IPS DF 6.9 (cell line): ENCODE results near the gene ARHGAP21.

ENCODE experiments used
- DNase-seq: peaks from one replicate; pipeline ENCODE4 v3.0.0-alpha.2; 2013; ENCODE audit warnings: low read depth, low spot score
- H3K27ac ChIP-seq: one replicate; pipeline ENCODE4 v1.5.1; 2013; ENCODE audit warnings: low read length, control low read depth
- H3K27me3 ChIP-seq: 2 replicates; pipeline ENCODE4 v1.6.1; 2013; ENCODE audit warnings: mild to moderate bottlenecking, low read length; ENCODE audit not compliant: control insufficient read depth, insufficient read depth
- H3K36me3 ChIP-seq: 2 replicates; pipeline ENCODE4 v1.6.1; 2013; ENCODE audit warnings: low read length; ENCODE audit not compliant: control insufficient read depth, insufficient read depth
- H3K4me1 ChIP-seq: 2 replicates; pipeline ENCODE4 v1.6.1; 2013; ENCODE audit warnings: low read length; ENCODE audit not compliant: control insufficient read depth, insufficient read depth
- H3K4me3 ChIP-seq: 2 replicates; pipeline ENCODE4 v1.5.1; 2013; ENCODE audit warnings: mild to moderate bottlenecking, low read length
- H3K9me3 ChIP-seq: 2 replicates; pipeline ENCODE4 v1.6.1; 2013; ENCODE audit warnings: low read length, inconsistent platforms; ENCODE audit not compliant: control insufficient read depth, insufficient read depth
- WGBS: extraction: QIAGEN DNeasy Blood & Tissue Kit; methylation state at CpG from one replicate; pipeline ENCODE4 v1.1.7; 2013; ENCODE audit warnings: mixed read lengths, missing lambda C conversion rate; ENCODE audit not compliant: insufficient read length, insufficient coverage; 5-methylcytosine and 5-hydroxymethylcytosine counted together

The ARHGAP21 gene

GRCh38 chr10:24708081-24708480, 15.6 kb downstream of the ARHGAP21 start:
- Histone ChIP-seq H3K27me3 (no peaks in the 10 kb centered on the region), H3K27ac (no peak overlapping the region), H3K4me1 (no peaks in the 10 kb centered on the region), H3K4me3 (no peak overlapping the region), H3K36me3 (no peaks in the 10 kb centered on the region), H3K9me3 (no peaks in the 10 kb centered on the region)
- no CpG with 5 or more reads among the region's 3 CpGs for WGBS
- DNase-seq: no peak

- WGBS: no CpG with 5 or more reads among the region's 3 CpGs
- no peaks in the 10 kb centered on the region for H3K4me1 ChIP-seq
- no peak overlapping the region for H3K4me3 ChIP-seq
- H3K27ac ChIP-seq: no peak overlapping the region
- H3K9me3 ChIP-seq: no peaks in the 10 kb centered on the region
- H3K36me3 ChIP-seq: no peaks in the 10 kb centered on the region
- DNase-seq: no peak
- no peaks in the 10 kb centered on the region for H3K27me3 ChIP-seq
Measured at GRCh38 chr10:24707445-24707844, 16.2 kb downstream of the ARHGAP21 start.

- Histone ChIP-seq H3K4me3 (no peak overlapping the region), H3K27me3 (no peaks in the 10 kb centered on the region), H3K4me1 (no peaks in the 10 kb centered on the region), H3K27ac (no peak overlapping the region), H3K9me3 (no peaks in the 10 kb centered on the region), H3K36me3 (no peaks in the 10 kb centered on the region)
- no peak for DNase-seq
- no CpG with 5 or more reads among the region's 7 CpGs for WGBS
Measured at GRCh38 chr10:24706479-24707118, 17.1 kb downstream of the ARHGAP21 start.

GRCh38 chr10:24703700-24704099, 20.0 kb downstream of the ARHGAP21 start:
- Histone ChIP-seq H3K9me3 (no peaks in the 10 kb centered on the region), H3K27ac (no peak overlapping the region), H3K36me3 (no peaks in the 10 kb centered on the region), H3K4me3 (no peak overlapping the region), H3K4me1 (no peaks in the 10 kb centered on the region), H3K27me3 (no peaks in the 10 kb centered on the region)
- no CpG with 5 or more reads among the region's 5 CpGs for WGBS
- DNase-seq: no peak

GRCh38 chr10:24701447-24701846, 22.2 kb downstream of the ARHGAP21 start:
- Histone ChIP-seq H3K27ac (no peak overlapping the region), H3K27me3 (no peaks in the 10 kb centered on the region), H3K9me3 (no peaks in the 10 kb centered on the region), H3K4me3 (no peak overlapping the region), H3K4me1 (no peaks in the 10 kb centered on the region), H3K36me3 (no peaks in the 10 kb centered on the region)
- DNase-seq: no peak
- WGBS: no CpG with 5 or more reads among the region's 3 CpGs

GRCh38 chr10:24700948-24701347, 22.7 kb downstream of the ARHGAP21 start:
- Histone ChIP-seq H3K27ac (no peak overlapping the region), H3K4me3 (no peak overlapping the region), H3K27me3 (no peaks in the 10 kb centered on the region), H3K9me3 (no peaks in the 10 kb centered on the region), H3K36me3 (no peaks in the 10 kb centered on the region), H3K4me1 (no peaks in the 10 kb centered on the region)
- WGBS: no CpG with 5 or more reads among the region's 6 CpGs
- DNase-seq: no peak

- no CpG with 5 or more reads among the region's 3 CpGs for WGBS
- no peak for DNase-seq
- no peaks in the 10 kb centered on the region for H3K27me3 ChIP-seq
Measured at GRCh38 chr10:24698270-24698669, 25.4 kb downstream of the ARHGAP21 start.

GRCh38 chr10:24697080-24697479, 26.6 kb downstream of the ARHGAP21 start:
- DNase-seq: no peak
- no CpG with 5 or more reads among the region's 2 CpGs for WGBS
- Histone ChIP-seq H3K36me3 (no peaks in the 10 kb centered on the region), H3K9me3 (no peaks in the 10 kb centered on the region), H3K27ac (no peak overlapping the region), H3K4me3 (no peak overlapping the region), H3K4me1 (no peaks in the 10 kb centered on the region), H3K27me3 (no peaks in the 10 kb centered on the region)

More at GRCh38 chr10:24698270-24698669, 25.4 kb downstream of the ARHGAP21 start:
- H3K36me3 ChIP-seq: no peaks in the 10 kb centered on the region
- H3K4me1 ChIP-seq: no peaks in the 10 kb centered on the region
- no peaks in the 10 kb centered on the region for H3K9me3 ChIP-seq
- no peak overlapping the region for H3K27ac ChIP-seq
- no peak overlapping the region for H3K4me3 ChIP-seq

GRCh38 chr10:24695452-24695851, 28.2 kb downstream of the ARHGAP21 start:
- WGBS: no CpG with 5 or more reads among the region's 3 CpGs
- Histone ChIP-seq H3K27me3 (no peaks in the 10 kb centered on the region), H3K4me3 (no peak overlapping the region), H3K36me3 (no peaks in the 10 kb centered on the region), H3K4me1 (no peaks in the 10 kb centered on the region), H3K27ac (no peak overlapping the region), H3K9me3 (no peaks in the 10 kb centered on the region)
- no peak for DNase-seq

- Histone ChIP-seq H3K27me3 (no peaks in the 10 kb centered on the region), H3K9me3 (no peaks in the 10 kb centered on the region), H3K27ac (no peak overlapping the region), H3K36me3 (no peaks in the 10 kb centered on the region), H3K4me3 (no peak overlapping the region), H3K4me1 (no peaks in the 10 kb centered on the region)
- no CpG with 5 or more reads among the region's 5 CpGs for WGBS
- no peak for DNase-seq
Measured at GRCh38 chr10:24694086-24694485, 29.6 kb downstream of the ARHGAP21 start.

- no peaks in the 10 kb centered on the region for H3K27me3 ChIP-seq
Measured at GRCh38 chr10:24690961-24691512, 32.6 kb downstream of the ARHGAP21 start.

More at GRCh38 chr10:24690961-24691512, 32.6 kb downstream of the ARHGAP21 start:
- Histone ChIP-seq H3K4me3 (no peak overlapping the region), H3K4me1 (no peaks in the 10 kb centered on the region), H3K27ac (no peak overlapping the region), H3K36me3 (no peaks in the 10 kb centered on the region), H3K9me3 (no peaks in the 10 kb centered on the region)
- WGBS: no CpG with 5 or more reads among the region's 4 CpGs
- no peak for DNase-seq
